Breast epithelium (tissue), 4 donors: ENCODE measurements around the gene ME2. TPM values are rescaled to one million over a fixed set of nuclear protein-coding genes. Genes with fewer than 3 reads are reported as not detected.

Source experiments
- DNase-seq, 2 donors: peaks; one replicate each; pipeline ENCODE4 v3.0.0-alpha.2; 2019; ENCODE audit warnings: low spot score in 2 of 2
- H3K27ac ChIP-seq, 2 donors: fragments of 200-600 bp; sonication (generic) in 1 of 2; one replicate each; pipeline ENCODE4 v1.5.1; 2016 to 2019; ENCODE audit warnings: mild to moderate bottlenecking in 1 of 2
- H3K27me3 ChIP-seq, 2 donors: fragments of 200-600 bp; sonication (generic) in 1 of 2; one replicate each; pipeline versions ENCODE4 v1.5.1 to v1.6.0; 2017 to 2019; ENCODE audit warnings: control low read depth in 1 of 2, mild to moderate bottlenecking in 1 of 2
- H3K36me3 ChIP-seq: fragments of 200-600 bp; one replicate; pipeline ENCODE4 v1.5.1; 2019
- H3K4me1 ChIP-seq, 2 donors: fragments of 200-600 bp; sonication (generic); one replicate each; pipeline ENCODE4 v1.5.1; 2016 to 2019; ENCODE audit warnings: control low read depth in 1 of 2
- H3K4me3 ChIP-seq, 3 donors: fragments of 200-600 bp; sonication (generic); 1 replicate in 2 of 3; 2 replicates in 1 of 3; pipeline ENCODE4 v1.5.1; 2016 to 2019; ENCODE audit warnings: mild to moderate bottlenecking in 3 of 3, moderate library complexity in 2 of 3
- H3K9me3 ChIP-seq, 2 donors: fragments of 200-600 bp; sonication (generic) in 1 of 2; one replicate each; pipeline ENCODE4 v1.5.1; 2016 to 2019; ENCODE audit warnings: control low read depth in 1 of 2
- POLR2A ChIP-seq: fragments of 450-650 bp; IDR thresholded peaks from one replicate; pipeline ENCODE4 v1.6.1; 2016; ENCODE audit warnings: antibody characterized with exemption, mild to moderate bottlenecking, moderate library complexity
- POLR2AphosphoS5 ChIP-seq, 3 donors: sonication (generic); formaldehyde crosslinking; IDR thresholded peaks; one replicate each; pipeline ENCODE4 v1.6.1; 2017; ENCODE audit warnings: antibody characterized with exemption in 3 of 3
- intact Hi-C: fragments of 100-400 bp; cut with DNase I; formaldehyde crosslinking; loops from one replicate; pipeline ENCODE4 v1.15.1; 2023; ENCODE audit warnings: low total_unique reads
- total RNA-seq, 3 donors: library from RNA; depleted of rRNA; stranded (reverse); fragments of >200 nt; gene quantifications; one replicate each; pipeline ENCODE4 v1.1.0, GENCODE V29; 2016
- TF ChIP-seq, protein P1 (sequence below), 3 donors: fragments of 450-650 bp; IDR thresholded peaks; one replicate each; pipeline ENCODE4 v1.5.1; 2016 to 2017; ENCODE audit warnings: antibody characterized with exemption in 3 of 3, mild to moderate bottlenecking in 3 of 3, moderate library complexity in 3 of 3

ME2 gene
- total RNA-seq, 3 donors from 2014 or later, result 33.4 to 37.8 (median 37.3) TPM

DNA sequence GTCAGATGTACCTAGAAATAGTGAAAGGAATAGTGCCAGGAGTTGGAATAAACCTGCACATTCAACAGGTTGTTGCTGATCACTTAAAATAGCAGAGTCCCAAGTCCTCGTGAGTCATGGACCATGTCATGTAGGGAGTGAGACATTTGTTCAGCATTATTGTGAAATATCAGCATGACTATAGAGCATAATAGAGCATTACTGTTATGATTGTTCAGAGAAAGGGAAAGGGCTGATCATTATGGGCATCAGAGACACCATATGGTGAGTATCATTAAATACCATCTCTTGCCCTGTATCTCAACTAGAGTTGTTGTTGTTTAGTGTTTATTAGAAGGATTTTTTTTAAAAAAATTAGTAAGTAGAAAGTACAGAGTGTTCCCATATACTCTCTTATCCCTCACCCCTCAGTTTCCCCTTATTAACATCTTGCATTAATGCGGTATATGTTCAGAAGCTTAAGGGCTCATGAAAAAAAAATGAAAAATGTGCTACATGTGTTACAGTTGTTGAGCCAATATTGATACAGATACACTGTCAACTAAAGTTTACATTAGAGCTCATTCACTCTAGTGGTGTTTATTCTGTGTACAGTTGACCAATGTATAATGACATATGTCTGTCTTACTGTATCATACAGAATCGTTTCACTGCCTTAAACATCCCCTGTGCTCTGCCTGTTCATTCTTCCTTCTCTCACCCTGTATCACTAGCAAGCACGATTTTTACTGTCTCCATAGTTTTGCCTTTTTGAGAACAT, 94.6 kb downstream of the ME2 start:
- Histone ChIP-seq H3K9me3 (peaks cover 6% of the 10 kb centered on the region in 2 donors), H3K27ac (no peak overlapping the region), H3K27me3 (no peaks in the 10 kb centered on the region), H3K4me1 (peaks cover 0 to 14% of the 10 kb centered on the region in 2 donors), H3K4me3 (no peak overlapping the region), H3K36me3 (no peaks in the 10 kb centered on the region)
- DNase-seq, result no peak
- intact Hi-C loops, result no loop called here
- TF ChIP-seq, protein P1, sequence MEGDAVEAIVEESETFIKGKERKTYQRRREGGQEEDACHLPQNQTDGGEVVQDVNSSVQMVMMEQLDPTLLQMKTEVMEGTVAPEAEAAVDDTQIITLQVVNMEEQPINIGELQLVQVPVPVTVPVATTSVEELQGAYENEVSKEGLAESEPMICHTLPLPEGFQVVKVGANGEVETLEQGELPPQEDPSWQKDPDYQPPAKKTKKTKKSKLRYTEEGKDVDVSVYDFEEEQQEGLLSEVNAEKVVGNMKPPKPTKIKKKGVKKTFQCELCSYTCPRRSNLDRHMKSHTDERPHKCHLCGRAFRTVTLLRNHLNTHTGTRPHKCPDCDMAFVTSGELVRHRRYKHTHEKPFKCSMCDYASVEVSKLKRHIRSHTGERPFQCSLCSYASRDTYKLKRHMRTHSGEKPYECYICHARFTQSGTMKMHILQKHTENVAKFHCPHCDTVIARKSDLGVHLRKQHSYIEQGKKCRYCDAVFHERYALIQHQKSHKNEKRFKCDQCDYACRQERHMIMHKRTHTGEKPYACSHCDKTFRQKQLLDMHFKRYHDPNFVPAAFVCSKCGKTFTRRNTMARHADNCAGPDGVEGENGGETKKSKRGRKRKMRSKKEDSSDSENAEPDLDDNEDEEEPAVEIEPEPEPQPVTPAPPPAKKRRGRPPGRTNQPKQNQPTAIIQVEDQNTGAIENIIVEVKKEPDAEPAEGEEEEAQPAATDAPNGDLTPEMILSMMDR (IDR thresholded peaks at IDR 0.05), result no peak
- TF ChIP-seq POLR2A (no peak), POLR2AphosphoS5 (IDR thresholded peaks at IDR 0.05) (no peak)

DNA sequence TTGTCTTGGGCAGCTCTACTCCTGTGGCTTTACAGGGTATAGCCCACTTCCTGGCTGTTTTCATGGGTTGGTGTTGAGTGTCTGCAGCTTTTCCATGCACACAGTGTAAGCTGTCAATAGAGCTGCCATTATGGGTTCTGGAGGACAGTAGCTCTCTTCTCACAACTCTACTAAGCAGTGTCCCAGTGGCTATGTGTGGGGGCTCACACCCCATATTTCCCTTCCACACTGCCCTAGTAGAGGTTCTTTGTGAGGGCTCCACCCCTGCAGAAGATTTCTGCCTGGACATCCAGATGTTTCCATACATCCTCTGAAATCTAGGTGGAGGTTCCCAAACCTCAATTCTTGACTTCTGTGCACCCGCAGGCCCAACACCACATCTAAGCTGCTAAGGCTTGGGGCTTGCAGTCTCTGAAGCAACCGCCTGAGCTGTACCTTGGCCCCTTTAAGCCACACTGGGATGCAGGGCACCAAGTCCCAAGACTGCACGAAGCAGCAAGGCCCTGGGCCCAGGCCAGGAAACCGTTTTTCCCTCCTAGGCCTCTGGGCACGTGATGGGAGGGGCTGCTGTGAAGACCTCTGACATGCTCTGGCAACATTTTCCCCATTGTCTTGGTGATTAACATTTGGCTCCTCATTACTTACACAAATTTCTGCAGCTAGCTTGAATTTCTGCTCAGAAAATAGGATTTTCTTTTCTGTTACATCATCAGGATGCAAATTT, 98.3 kb downstream of the ME2 start:
- intact Hi-C loops, result no loop called here
- no peaks in the 10 kb centered on the region for H3K27me3 ChIP-seq
- no peak overlapping the region for H3K4me3 ChIP-seq
- no peak for TF ChIP-seq POLR2AphosphoS5 (IDR thresholded peaks at IDR 0.05)
- no peak for TF ChIP-seq POLR2A
- TF ChIP-seq, protein P1 (IDR thresholded peaks at IDR 0.05), result no peak
- DNase-seq, result no peak
- no peak overlapping the region for H3K27ac ChIP-seq
- peaks cover 6% of the 10 kb centered on the region in 2 donors for H3K9me3 ChIP-seq
- H3K36me3 ChIP-seq, result no peaks in the 10 kb centered on the region
- H3K4me1 ChIP-seq, result no peaks in the 10 kb centered on the region

DNA sequence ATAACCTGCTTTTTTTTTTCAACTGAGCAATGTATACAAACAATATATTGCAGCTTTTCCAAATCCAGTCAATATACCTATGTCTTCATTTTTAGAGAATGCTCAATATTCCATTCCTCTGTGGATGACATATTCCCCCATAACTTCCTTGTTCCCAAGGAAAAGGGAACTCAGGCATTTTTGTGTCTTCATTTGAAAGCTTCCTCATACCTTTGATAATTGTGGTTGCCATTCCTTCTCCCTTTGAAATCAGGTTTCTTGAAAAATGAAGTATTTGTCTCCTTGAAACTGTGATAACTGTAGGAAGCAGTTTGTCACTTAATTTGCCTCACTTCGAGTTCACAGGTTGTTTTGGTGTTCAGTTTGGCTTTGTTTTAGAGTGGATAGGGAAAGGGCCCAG, 102.5 kb downstream of the ME2 start:
- intact Hi-C loops, result loop anchor here (5.0 kb wide), 1 partner anchor 249 kb away; no protein-coding TSS in a partner anchor
- no peaks in the 10 kb centered on the region for H3K4me1 ChIP-seq
- no peaks in the 10 kb centered on the region for H3K36me3 ChIP-seq
- DNase-seq, result no peak
- no peak overlapping the region for H3K4me3 ChIP-seq
- peak overlapping the region in 1 of 2 donors; percentile 60 for H3K27ac ChIP-seq
- no peak for TF ChIP-seq POLR2AphosphoS5 (IDR thresholded peaks at IDR 0.05)
- no peak for TF ChIP-seq POLR2A
- TF ChIP-seq, protein P1 (IDR thresholded peaks at IDR 0.05), result no peak
- H3K9me3 ChIP-seq, result peaks cover 6% of the 10 kb centered on the region in 2 donors
- no peaks in the 10 kb centered on the region for H3K27me3 ChIP-seq

DNA sequence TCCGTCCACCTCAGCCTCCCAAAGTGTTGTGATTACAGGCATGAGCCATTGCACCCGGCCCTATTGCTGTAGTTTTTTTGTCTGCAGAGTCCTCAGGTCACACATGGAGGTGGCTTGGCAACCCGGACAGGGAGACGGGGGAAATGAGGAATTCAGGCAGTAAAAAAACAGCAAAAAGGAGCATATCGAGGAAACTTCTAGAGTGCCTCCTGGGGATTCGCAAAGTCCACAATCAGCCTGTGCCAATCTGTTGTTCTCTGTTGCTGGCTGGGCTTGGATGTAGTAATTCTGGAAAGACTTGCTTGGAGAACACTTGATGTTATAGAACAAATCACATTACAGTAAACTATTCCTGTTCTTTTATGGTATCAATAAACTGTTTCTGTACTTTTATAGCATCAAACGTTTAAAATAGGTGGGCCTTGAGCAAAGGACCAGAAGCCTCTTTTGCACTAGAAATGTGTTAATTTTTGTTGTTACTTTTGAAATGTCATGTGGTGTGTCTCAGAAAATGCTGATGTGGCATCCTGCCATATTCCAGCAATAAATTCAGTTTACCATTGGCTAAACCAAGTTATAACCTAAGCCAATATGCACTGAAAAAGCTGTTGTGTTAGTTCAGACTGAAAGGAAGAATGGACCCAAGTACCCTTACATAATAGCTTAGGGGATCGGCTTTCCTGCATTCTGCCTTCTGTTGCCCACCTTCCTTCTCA, 103.3 kb downstream of the ME2 start:
- Histone ChIP-seq H3K4me3 (no peak overlapping the region), H3K4me1 (no peaks in the 10 kb centered on the region), H3K9me3 (peaks cover 1 to 2% of the 10 kb centered on the region in 2 donors), H3K27ac (peak overlapping the region; percentile 60 to 64), H3K27me3 (no peaks in the 10 kb centered on the region), H3K36me3 (no peaks in the 10 kb centered on the region)
- no peak for TF ChIP-seq POLR2A
- TF ChIP-seq, protein P1 (IDR thresholded peaks at IDR 0.05), result no peak
- no peak for TF ChIP-seq POLR2AphosphoS5 (IDR thresholded peaks at IDR 0.05)
- no peak for DNase-seq
- intact Hi-C loops, result loop anchor here (5.0 kb wide), 1 partner anchor 250 kb away; no protein-coding TSS in a partner anchor
